K562 treated with DMSO at 1 percent for 12 hours (cell line): ENCODE measurements around the gene OR14I1. TPM values are rescaled to one million over a fixed set of nuclear protein-coding genes. Genes with fewer than 3 reads are reported as not detected.

Source experiments
- total RNA-seq: library from RNA; unstranded; fragments of 300-600 nt; gene quantifications from 2 replicates; pipeline ENCODE4 v1.2.3, GENCODE V29; 2022; ENCODE audit not compliant: insufficient read depth

The OR14I1 gene
- total RNA-seq: not detected in 2 replicates

DNA sequence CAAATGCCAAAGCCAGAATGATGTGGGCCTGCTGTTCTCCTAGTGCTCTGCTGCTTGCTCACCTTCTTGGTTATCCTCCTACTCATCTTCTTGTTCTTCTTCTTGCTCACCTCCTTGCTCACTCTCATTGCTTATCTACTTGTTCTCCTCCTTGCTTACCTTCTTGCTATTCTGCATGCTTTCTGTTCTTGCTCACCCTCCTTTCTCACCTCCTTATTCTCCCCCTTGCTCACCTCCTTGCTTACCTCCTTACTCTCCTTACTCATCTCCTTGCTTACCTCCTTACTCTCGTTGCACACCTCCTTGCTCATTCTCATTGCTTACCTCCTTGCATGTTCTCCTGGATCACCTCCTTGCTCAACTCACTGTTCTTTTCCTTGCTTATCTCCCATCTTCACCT lies at the start of gene OR14I1:
OR14I1 (minus strand) TSS at position 53 of the 400 bp plus-strand sequence.

DNA sequence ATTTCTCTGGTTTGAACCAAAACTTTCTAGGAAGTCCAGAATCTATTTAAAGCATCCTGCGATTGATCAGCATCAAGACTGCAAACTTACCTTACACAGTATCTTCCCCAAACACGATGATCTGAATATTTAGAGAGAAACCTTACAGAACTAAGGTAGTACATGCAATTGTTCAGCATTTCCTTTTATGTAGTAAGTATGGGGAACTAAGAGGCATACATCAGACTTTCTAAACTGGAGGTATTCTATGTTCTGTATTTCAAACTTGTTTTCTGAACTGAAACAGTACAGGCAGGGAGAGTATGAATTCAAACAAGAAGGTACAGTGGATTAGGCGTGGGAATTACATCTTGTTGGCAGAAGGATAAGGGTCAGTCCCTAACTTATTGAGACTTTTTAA lies 47.2 kb downstream of the OR14I1 start, which contains the start of gene OR2T27:
OR2T27 (minus strand) TSS at position 175 of the 400 bp plus-strand sequence. CDS start 4,644 bp downstream, outside the sequence.

Other genes starting within 250 kb of the OR14I1 start
- not detected in 2 replicates for gene OR2T3, start 229.4 kb downstream of the OR14I1 start, total RNA-seq
- not detected in 2 replicates for gene OR2T5, start 214.2 kb downstream of the OR14I1 start, total RNA-seq
- not detected in 2 replicates for gene OR2G6, start 194.7 kb downstream of the OR14I1 start, total RNA-seq
- gene OR2T29, start 140.0 kb downstream of the OR14I1 start, total RNA-seq: not detected in 2 replicates
- not detected in 2 replicates for gene OR2T34, start 128.0 kb downstream of the OR14I1 start, total RNA-seq
- not detected in 2 replicates for gene OR2T10, start 105.1 kb downstream of the OR14I1 start, total RNA-seq
- not detected in 2 replicates for gene OR2T11, start 67.7 kb downstream of the OR14I1 start, total RNA-seq
- not detected in 2 replicates for gene OR2T35, start 57.5 kb downstream of the OR14I1 start, total RNA-seq
- gene OR2T27, start 47.2 kb downstream of the OR14I1 start, total RNA-seq: not detected in 2 replicates
- gene LYPD8, start 53.0 kb upstream of the OR14I1 start, total RNA-seq: 0.82 and 2.5 TPM in 2 replicates
- 25.6 and 30.2 TPM in 2 replicates for gene SH3BP5L, start 123.1 kb upstream of the OR14I1 start, total RNA-seq
- 53.8 and 75.6 TPM in 2 replicates for gene ZNF672, start 135.5 kb upstream of the OR14I1 start, total RNA-seq
- gene ZNF692, start 156.3 kb upstream of the OR14I1 start, total RNA-seq: 31.6 and 43.2 TPM in 2 replicates
- 6.7 and 16.3 TPM in 2 replicates for gene PGBD2, start 203.5 kb upstream of the OR14I1 start, total RNA-seq